PFSK-1 (cell line): ENCODE data around the gene CEP128.

Source experiments
- FOXP2 ChIP-seq: optimal IDR thresholded peaks from 2 replicates; pipeline ENCODE3; 2011; ENCODE audit warnings: borderline replicate concordance, control low read depth, inconsistent platforms; ENCODE audit not compliant: insufficient read depth; ENCODE audit errors: extremely low read length, extremely low read depth
- POLR2AphosphoS5 ChIP-seq: IDR thresholded peaks from 2 replicates; pipeline ENCODE4 v1.6.1; 2012; ENCODE audit warnings: low read depth, mild to moderate bottlenecking, control low read depth, low read length, moderate library complexity
- REST ChIP-seq, 2 experiments: IDR thresholded peaks; 2 replicates each; pipeline versions ENCODE4 v1.6.1 to v1.8.0; 2011 to 2012; ENCODE audit warnings: low read depth in 2 of 2, low read length in 2 of 2, control low read depth in 1 of 2, inconsistent platforms in 1 of 2, mild to moderate bottlenecking in 1 of 2, moderate library complexity in 1 of 2; ENCODE audit not compliant: insufficient read depth in 1 of 2
- SIN3A ChIP-seq: IDR thresholded peaks from 2 replicates; pipeline ENCODE4 v1.6.1; 2012; ENCODE audit warnings: mild to moderate bottlenecking, low read length, moderate library complexity, borderline replicate concordance; ENCODE audit not compliant: insufficient read depth
- TAF1 ChIP-seq: IDR thresholded peaks from 2 replicates; pipeline ENCODE4 v1.6.1; 2012; ENCODE audit warnings: low read length, control low read depth, borderline replicate concordance; ENCODE audit not compliant: insufficient read depth

The CEP128 gene

DNA sequence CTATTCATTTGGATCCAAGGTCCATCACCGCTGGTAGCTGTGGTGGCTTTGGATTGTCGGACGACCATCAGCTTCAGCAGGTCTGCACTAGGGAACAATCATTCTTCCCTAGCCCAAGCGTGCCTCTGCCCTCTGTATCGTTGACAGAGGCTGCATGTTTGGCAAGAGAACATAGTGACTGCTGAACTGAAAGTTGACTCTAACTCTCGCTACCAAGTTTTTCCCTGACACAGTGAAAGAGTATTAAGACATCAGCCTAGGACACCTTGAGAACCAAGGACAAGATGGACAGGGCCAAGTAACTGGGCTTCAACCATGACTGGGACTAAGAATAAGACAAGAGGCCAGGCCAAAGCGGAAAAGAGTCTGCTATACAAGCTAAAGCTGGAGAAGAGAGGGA is 40.1 kb upstream of the CEP128 start:
- TF ChIP-seq REST (IDR thresholded peaks at IDR 0.05; ENCODE audit: insufficient read depth in 1 of 2, low read depth in 2 of 2, low read length in 2 of 2) (no peak), POLR2AphosphoS5 (no peak), FOXP2 (no peak), SIN3A (no peak), TAF1 (no peak)

GRCh38 chr14:80981156-80981555 is 39.6 kb upstream of the CEP128 start:
- no peak for TF ChIP-seq TAF1
- no peak for TF ChIP-seq FOXP2
- TF ChIP-seq REST (IDR thresholded peaks at IDR 0.05; ENCODE audit: insufficient read depth in 1 of 2, low read depth in 2 of 2, low read length in 2 of 2) = no peak
- no peak for TF ChIP-seq SIN3A
- no peak for TF ChIP-seq POLR2AphosphoS5

DNA sequence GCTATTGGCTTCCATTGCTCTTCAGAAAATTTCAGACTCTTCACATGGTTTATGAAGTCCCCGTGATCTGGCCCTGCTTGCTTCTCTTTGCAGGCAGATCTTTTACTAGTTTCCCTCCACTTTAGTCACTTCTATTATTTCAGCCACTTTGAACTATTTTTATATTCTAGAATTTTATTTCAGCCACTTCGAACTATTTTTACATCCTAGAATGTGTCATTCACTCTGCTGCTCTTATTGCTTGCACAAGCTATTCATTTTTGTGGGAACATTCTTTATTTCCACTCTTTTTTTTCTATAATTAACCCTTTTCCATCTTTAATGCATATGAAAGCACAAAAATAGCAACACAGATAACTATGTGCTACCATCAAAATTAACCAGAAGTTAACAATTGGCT is 38.4 kb upstream of the CEP128 start:
- TF ChIP-seq FOXP2 = no peak
- no peak for TF ChIP-seq POLR2AphosphoS5
- no peak for TF ChIP-seq SIN3A
- TF ChIP-seq REST (IDR thresholded peaks at IDR 0.05; ENCODE audit: insufficient read depth in 1 of 2, low read depth in 2 of 2, low read length in 2 of 2) = no peak
- TF ChIP-seq TAF1 = no peak

DNA sequence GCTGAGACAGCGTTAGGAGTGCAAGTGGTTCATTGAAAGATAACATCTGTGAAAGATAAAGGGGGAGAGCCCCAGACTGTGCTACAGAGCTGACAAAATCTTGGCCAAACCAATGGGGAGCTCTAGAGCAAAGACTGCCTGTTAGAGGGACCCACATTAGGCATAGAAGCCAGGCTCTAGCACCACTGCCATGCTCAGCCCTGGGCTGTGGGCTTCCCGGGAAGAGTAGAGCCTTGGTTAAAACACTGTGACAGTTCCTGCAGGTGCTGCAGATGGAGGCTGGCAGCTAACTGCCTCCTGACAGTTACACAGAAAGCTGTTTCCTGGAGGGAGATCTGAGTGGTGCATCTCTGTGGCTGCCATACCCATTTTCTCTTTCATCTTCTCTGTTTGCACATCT is 36.9 kb upstream of the CEP128 start:
- TF ChIP-seq POLR2AphosphoS5 = no peak
- no peak for TF ChIP-seq TAF1
- no peak for TF ChIP-seq FOXP2
- no peak for TF ChIP-seq SIN3A
- no peak for TF ChIP-seq REST (IDR thresholded peaks at IDR 0.05; ENCODE audit: insufficient read depth in 1 of 2, low read depth in 2 of 2, low read length in 2 of 2)

GRCh38 chr14:80977221-80977620 is 35.7 kb upstream of the CEP128 start:
- TF ChIP-seq SIN3A (no peak), TAF1 (no peak), POLR2AphosphoS5 (no peak), REST (IDR thresholded peaks at IDR 0.05; ENCODE audit: insufficient read depth in 1 of 2, low read depth in 2 of 2, low read length in 2 of 2) (no peak), FOXP2 (no peak)
